ENCODE measurements around the gene GPR61. TPM values are rescaled to one million over a fixed set of nuclear protein-coding genes. Genes with fewer than 3 reads are reported as not detected.

GPR61 gene
- total RNA-seq, 3 donors from 2014 or later = 0.25 TPM; not detected in 2

- Histone ChIP-seq H3K4me3 (no peak overlapping the region), H3K36me3 (ENCODE audit: low read depth) (peaks cover 12% of the 10 kb centered on the region), H3K9me3 (no peaks in the 10 kb centered on the region), H3K4me1 (ENCODE audit: low read depth) (no peaks in the 10 kb centered on the region)
- TF ChIP-seq CTCF (IDR thresholded peaks at IDR 0.05) = no peak
- DNase-seq = no peak
- intact Hi-C loops (cut with DNase I, micrococcal nuclease) = no loop called here
- no peak for ATAC-seq
These were observed 46.4 kb downstream of the GPR61 start for GRCh38 chr1:109586055-109586454.

- Histone ChIP-seq H3K36me3 (ENCODE audit: low read depth) (peaks cover 6% of the 10 kb centered on the region), H3K4me1 (ENCODE audit: low read depth) (no peaks in the 10 kb centered on the region), H3K4me3 (no peak overlapping the region), H3K9me3 (no peaks in the 10 kb centered on the region)
- no peak for TF ChIP-seq CTCF (IDR thresholded peaks at IDR 0.05)
- intact Hi-C loops (cut with DNase I, micrococcal nuclease) = no loop called here
- no peak for ATAC-seq
- DNase-seq = no peak
These were observed 49.5 kb downstream of the GPR61 start for GRCh38 chr1:109589177-109589576.

- no peak overlapping the region for H3K4me3 ChIP-seq
- H3K36me3 ChIP-seq (ENCODE audit: low read depth) = peaks cover 6% of the 10 kb centered on the region
- no peaks in the 10 kb centered on the region for H3K4me1 ChIP-seq (ENCODE audit: low read depth)
- intact Hi-C loops (cut with DNase I, micrococcal nuclease) = no loop called here
- DNase-seq (no peak), ATAC-seq (no peak)
- no peak for TF ChIP-seq CTCF (IDR thresholded peaks at IDR 0.05)
- H3K9me3 ChIP-seq = no peaks in the 10 kb centered on the region
These were observed 50.0 kb downstream of the GPR61 start for GRCh38 chr1:109589679-109590078.

GRCh38 chr1:109592916-109593315 is 53.2 kb downstream of the GPR61 start:
- DNase-seq = no peak
- no peaks in the 10 kb centered on the region for H3K4me1 ChIP-seq (ENCODE audit: low read depth)
- no peak for ATAC-seq
- H3K4me3 ChIP-seq = no peak overlapping the region
- no peaks in the 10 kb centered on the region for H3K36me3 ChIP-seq (ENCODE audit: low read depth)
- no peak for TF ChIP-seq CTCF (IDR thresholded peaks at IDR 0.05)
- H3K9me3 ChIP-seq = no peaks in the 10 kb centered on the region
- intact Hi-C loops (cut with DNase I, micrococcal nuclease) = no loop called here

- H3K9me3 ChIP-seq = no peaks in the 10 kb centered on the region
- no peaks in the 10 kb centered on the region for H3K36me3 ChIP-seq (ENCODE audit: low read depth)
- no peak overlapping the region for H3K4me3 ChIP-seq
- no peak for DNase-seq
- TF ChIP-seq CTCF (IDR thresholded peaks at IDR 0.05) = no peak
- no peaks in the 10 kb centered on the region for H3K4me1 ChIP-seq (ENCODE audit: low read depth)
- intact Hi-C loops (cut with DNase I, micrococcal nuclease) = no loop called here
- ATAC-seq = no peak
These were observed 55.9 kb downstream of the GPR61 start for GRCh38 chr1:109595531-109595930.

Other genes with a start within 250 kb of the GPR61 start
- gene MYBPHL, start 232.9 kb upstream of the GPR61 start, total RNA-seq = not detected
- 100 to 1,000 TPM in 2 of 3 donors, 10 to 100 TPM in 1; 89.8 to 109 (median 107) TPM for gene SORT1, start 142.0 kb upstream of the GPR61 start, total RNA-seq
- gene PSMA5, start 113.4 kb upstream of the GPR61 start, total RNA-seq = 100 to 1,000 TPM in 1 of 3 donors, 10 to 100 TPM in 2; 67.9 to 103 (median 71.0) TPM
- 1 to 10 TPM in 1 of 3 donors, under 1 TPM in 2; 0.12 to 6.6 (median 0.34) TPM for gene SYPL2, start 73.3 kb upstream of the GPR61 start, total RNA-seq
- gene ATXN7L2, start 56.0 kb upstream of the GPR61 start, total RNA-seq = 1 to 10 TPM; 2.5 to 4.4 (median 3.5) TPM
- 10 to 100 TPM; 16.0 to 18.7 (median 18.1) TPM for gene CYB561D1, start 45.8 kb upstream of the GPR61 start, total RNA-seq
- gene AMIGO1, start 30.1 kb upstream of the GPR61 start, total RNA-seq = 1 to 10 TPM; 2.2 to 9.9 (median 3.9) TPM
- gene GNAI3, start 8.7 kb downstream of the GPR61 start, total RNA-seq = 1 to 10 TPM; 6.5 to 8.3 (median 7.6) TPM
- not detected for gene GNAT2, start 79.7 kb downstream of the GPR61 start, total RNA-seq
- 10 to 100 TPM; 35.6 to 47.4 (median 40.9) TPM for gene AMPD2, start 80.0 kb downstream of the GPR61 start, total RNA-seq
- gene GSTM4, start 116.2 kb downstream of the GPR61 start, total RNA-seq = 10 to 100 TPM; 63.4 to 96.3 (median 74.2) TPM
- gene GSTM2, start 128.2 kb downstream of the GPR61 start, total RNA-seq = 10 to 100 TPM; 23.8 to 87.7 (median 41.0) TPM
- 10 to 100 TPM; 18.0 to 30.6 (median 20.0) TPM for gene GSTM1, start 147.9 kb downstream of the GPR61 start, total RNA-seq
- 1 to 10 TPM; 2.5 to 6.1 (median 4.8) TPM for gene GSTM5, start 172.4 kb downstream of the GPR61 start, total RNA-seq
- gene GSTM3, start 201.2 kb downstream of the GPR61 start, total RNA-seq = 10 to 100 TPM in 2 of 3 donors, 1 to 10 TPM in 1; 4.9 to 84.8 (median 12.4) TPM
- 100 to 1,000 TPM; 211 to 539 (median 356) TPM for gene EPS8L3, start 224.1 kb downstream of the GPR61 start, total RNA-seq

Data from mucosa of descending colon (tissue), 3 donors.